Urinary bladder (tissue), 4 donors: ENCODE measurements around the gene MYBPHL. TPM values are rescaled to one million over a fixed set of nuclear protein-coding genes. Genes with fewer than 3 reads are reported as not detected.
A peak's percentile ranks its signal among the peaks of the same experiment; 100 is the strongest.
"Not testable (repeated sequence)": the region's sequence is repeated elsewhere in the genome, so short reads cannot be mapped to it uniquely, and the experiment has no call there.

Experiments used
- DNase-seq: peaks from one replicate; pipeline ENCODE4 v3.0.0-alpha.2; 2015; ENCODE audit errors: extremely low spot score
- H3K27ac ChIP-seq: one replicate; pipeline ENCODE4 v1.5.1; 2013; ENCODE audit warnings: low read depth, mild to moderate bottlenecking, moderate library complexity
- H3K36me3 ChIP-seq: one replicate; pipeline ENCODE4 v1.6.1; 2013; ENCODE audit warnings: mild to moderate bottlenecking, moderate library complexity; ENCODE audit not compliant: insufficient read depth
- H3K4me1 ChIP-seq: one replicate; pipeline ENCODE4 v1.6.1; 2013; ENCODE audit warnings: mild to moderate bottlenecking, moderate library complexity; ENCODE audit not compliant: insufficient read depth
- H3K4me3 ChIP-seq: one replicate; pipeline ENCODE4 v1.5.1; 2013; ENCODE audit warnings: low read depth, low read length
- WGBS: extraction: QIAGEN DNeasy Blood & Tissue Kit; methylation state at CpG from one replicate; pipeline ENCODE4 v1.1.7; 2013; 5-methylcytosine and 5-hydroxymethylcytosine counted together
- polyA plus RNA-seq: library from polyadenylated mRNA; stranded (reverse); fragments of 200-250 nt; gene quantifications from one replicate; pipeline ENCODE4 v1.2.3, GENCODE V29; 2013
- total RNA-seq: library from RNA; depleted of rRNA; stranded (reverse); fragments of >200 nt; gene quantifications from one replicate; pipeline ENCODE4 v1.2.3, GENCODE V29; 2014
- donor health status: healthy with polysubstance abuse.
- donor health status: healthy.

MYBPHL gene
- total and polyA plus RNA-seq, 2 donors: 0.22 TPM; not detected in 1

DNA sequence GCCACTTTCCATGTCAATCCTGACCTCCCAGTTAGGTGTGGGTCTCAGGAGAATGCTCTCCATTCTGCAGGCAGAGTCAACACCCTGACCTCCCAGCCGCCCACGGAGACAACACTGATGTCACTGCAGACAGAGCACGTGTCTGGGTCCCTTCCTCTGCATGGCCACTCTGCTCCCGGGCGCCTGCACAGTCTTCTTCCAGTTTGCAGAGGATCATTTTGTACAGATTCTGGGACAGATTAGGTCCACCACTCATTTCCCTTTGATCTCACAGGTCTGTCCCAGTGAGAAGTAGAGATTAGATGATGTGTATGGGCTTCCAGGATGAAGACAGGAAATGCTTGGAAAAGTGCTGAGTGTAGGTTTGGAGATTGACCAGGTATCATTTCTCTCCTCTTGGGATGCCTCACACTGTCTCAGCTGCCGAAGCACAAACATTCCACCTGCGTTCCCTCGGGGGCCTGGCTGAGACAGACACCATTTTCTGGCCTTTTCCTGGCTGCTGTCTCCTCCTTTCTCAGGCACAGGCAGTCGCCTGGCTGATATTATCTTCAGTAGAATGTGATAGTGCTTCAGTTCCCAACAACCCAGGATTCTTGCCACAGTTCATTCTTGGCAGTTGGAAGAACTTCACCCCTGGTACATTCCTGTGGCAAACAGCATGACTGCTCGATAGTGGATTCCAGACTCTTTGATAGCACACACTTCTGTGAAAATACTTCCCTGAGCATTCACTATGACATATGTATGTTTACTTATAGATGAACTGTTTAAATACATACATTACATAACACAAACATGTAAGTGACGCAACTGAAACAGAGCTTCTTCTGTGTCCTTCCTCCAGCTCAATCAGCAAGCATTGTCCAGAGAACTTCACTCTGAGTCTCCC, 7.9 kb downstream of the MYBPHL start:
- WGBS: 36% methylated on average over 11 of the region's 11 CpGs
- DNase-seq: no peak
- Histone ChIP-seq H3K27ac (no peak overlapping the region), H3K4me3 (no peak overlapping the region), H3K36me3 (no peaks in the 10 kb centered on the region), H3K4me1 (no peaks in the 10 kb centered on the region)

DNA sequence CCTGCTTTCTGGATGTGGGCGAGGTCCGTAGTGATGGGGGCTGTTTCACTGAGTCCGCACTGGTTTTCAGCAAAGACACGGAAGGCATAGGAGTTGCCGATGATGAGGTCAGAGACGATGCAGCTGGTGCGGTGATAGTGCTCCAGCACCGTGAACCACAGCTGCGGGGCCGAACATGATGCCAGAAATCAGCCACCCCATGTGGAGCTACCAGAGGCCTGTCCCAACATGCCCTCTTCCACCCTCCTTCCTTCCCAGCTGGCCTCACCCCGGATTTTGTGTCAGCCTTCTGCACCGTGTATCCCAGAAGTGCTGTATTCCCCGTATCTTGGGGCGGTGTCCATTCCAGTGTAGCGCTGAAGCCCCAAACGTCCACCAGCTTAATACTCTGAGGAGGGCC, 10.0 kb downstream of the MYBPHL start:
- 90% methylated on average over 16 of the region's 16 CpGs for WGBS
- Histone ChIP-seq H3K27ac (no peak overlapping the region), H3K4me1 (no peaks in the 10 kb centered on the region), H3K36me3 (no peaks in the 10 kb centered on the region), H3K4me3 (no peak overlapping the region)
- DNase-seq: no peak

DNA sequence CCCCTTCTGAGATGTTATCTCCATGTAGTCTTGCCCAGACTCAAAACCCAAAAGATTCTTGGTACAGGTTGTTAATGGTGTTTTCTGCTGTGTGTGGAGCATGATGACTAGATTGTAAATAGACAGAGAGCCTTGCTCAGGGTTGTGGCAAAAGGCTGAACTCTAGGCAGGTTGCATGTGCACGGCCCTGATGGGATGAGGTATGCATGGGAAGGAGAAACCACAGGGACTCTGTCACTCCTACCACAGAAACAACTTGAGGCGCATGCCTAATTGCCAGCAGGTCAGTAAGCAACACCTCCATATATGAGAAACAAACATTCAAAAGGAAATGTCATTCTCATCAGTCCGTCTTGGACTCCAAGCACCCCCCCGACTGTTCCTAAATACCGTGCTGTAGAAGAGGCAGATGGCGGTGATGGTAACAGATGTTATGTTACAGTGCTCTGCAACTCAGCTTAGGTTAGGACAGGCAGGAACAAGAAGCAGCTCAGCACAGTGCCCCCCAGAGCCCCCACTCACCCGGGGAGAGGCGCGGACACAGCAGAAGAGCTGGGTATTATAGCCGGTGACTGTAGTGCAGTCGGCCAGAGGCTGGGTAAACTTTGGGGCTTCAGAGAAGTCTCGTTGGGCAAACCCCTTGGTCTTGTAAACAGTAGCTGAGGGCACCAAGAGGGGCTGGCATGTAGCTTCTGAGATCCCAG, 10.9 kb downstream of the MYBPHL start:
- 84% methylated on average over 12 of the region's 12 CpGs for WGBS
- no peaks in the 10 kb centered on the region for H3K36me3 ChIP-seq
- no peaks in the 10 kb centered on the region for H3K4me1 ChIP-seq
- no peak overlapping the region for H3K27ac ChIP-seq
- DNase-seq: no peak
- no peak overlapping the region for H3K4me3 ChIP-seq

DNA sequence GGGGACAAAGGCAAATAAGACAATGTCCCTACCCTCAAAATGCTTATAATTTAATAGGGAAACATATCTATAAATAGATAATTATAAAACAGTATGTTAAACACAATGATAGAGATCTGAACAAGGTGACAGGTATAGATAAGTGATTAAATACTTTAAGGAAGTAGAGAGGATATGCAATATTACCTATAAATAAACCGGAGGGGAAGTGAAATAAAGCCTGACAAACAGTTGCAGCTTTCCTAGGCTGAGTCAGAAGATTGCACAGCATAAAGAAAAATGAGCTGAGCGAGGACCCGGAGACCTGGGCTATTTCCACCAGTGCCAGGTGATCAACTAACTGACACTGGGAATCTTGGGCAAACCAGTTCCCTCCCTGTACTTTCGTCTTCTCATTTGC, 12.3 kb downstream of the MYBPHL start:
- WGBS: 69% methylated on average over 4 of the region's 4 CpGs
- H3K4me3 ChIP-seq: no peak overlapping the region
- H3K4me1 ChIP-seq: no peaks in the 10 kb centered on the region
- DNase-seq: no peak
- no peaks in the 10 kb centered on the region for H3K36me3 ChIP-seq
- H3K27ac ChIP-seq: no peak overlapping the region

DNA sequence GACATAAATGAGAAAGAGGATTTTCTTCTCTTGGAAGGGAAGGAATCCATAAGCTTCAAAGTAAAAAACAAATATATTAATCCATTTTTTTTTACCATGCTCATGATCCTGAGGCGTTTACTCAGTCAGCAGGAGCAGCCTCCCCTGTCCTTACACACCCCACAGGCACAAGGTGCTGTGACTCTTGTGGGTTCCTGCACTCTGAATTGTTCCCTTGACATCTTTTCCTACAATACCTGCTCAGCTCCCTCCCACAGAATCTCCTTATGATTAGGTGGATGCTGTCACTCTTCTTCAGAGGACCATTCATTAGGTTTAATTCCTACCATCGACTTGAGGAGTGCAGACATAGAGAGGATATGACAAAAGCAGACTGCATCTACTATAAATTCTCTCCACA, 13.8 kb downstream of the MYBPHL start:
- no peak overlapping the region for H3K27ac ChIP-seq
- H3K4me3 ChIP-seq: no peak overlapping the region
- no peak for DNase-seq
- WGBS: 74% methylated on average over 2 of the region's 2 CpGs
- H3K36me3 ChIP-seq: no peaks in the 10 kb centered on the region
- H3K4me1 ChIP-seq: no peaks in the 10 kb centered on the region

DNA sequence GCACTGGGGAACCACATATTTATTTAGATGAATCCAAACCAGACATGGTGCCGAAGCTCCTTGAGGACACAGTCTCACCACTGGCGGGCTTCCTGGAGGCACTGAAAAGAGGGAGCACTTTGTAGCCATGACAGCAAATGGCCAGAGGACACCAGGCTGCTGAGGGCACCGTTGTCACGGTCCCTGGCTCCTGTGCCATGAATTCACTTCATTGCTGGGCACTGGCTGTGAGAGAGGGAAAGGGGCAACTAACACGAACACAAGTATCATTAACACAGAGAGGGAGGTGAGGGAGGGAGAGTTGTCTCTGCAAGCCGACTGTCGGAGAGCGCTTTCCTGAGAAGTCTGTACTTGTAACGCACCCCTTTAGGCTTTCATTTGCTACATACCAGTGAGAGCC, 14.4 kb downstream of the MYBPHL start:
- no peak overlapping the region for H3K4me3 ChIP-seq
- no peak overlapping the region for H3K27ac ChIP-seq
- H3K36me3 ChIP-seq: no peaks in the 10 kb centered on the region
- 72% methylated on average over 9 of the region's 9 CpGs for WGBS
- H3K4me1 ChIP-seq: no peaks in the 10 kb centered on the region
- DNase-seq: no peak

DNA sequence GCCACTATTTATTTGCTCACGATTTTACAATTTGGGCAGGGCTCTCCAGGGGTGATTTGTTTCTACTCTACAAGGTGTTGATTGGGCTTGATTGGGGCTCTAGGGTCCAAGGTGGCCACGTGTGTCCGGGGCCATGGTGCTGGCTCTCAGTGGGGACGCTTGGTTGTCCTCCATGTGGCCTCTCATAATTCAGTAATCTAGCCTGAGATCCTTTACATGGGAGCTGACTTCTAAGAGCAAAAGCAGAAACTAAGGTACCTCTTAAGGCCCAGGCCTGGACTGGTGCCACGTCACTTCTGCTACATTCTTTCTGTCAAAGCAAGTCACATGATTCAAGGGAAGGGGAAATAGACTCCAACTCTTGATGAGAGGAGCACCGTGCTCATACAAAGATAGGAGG, 15.8 kb downstream of the MYBPHL start:
- 65% methylated on average over 6 of the region's 6 CpGs for WGBS
- Histone ChIP-seq H3K27ac (no peak overlapping the region), H3K4me3 (no peak overlapping the region), H3K36me3 (no peaks in the 10 kb centered on the region), H3K4me1 (no peaks in the 10 kb centered on the region)
- no peak for DNase-seq

DNA sequence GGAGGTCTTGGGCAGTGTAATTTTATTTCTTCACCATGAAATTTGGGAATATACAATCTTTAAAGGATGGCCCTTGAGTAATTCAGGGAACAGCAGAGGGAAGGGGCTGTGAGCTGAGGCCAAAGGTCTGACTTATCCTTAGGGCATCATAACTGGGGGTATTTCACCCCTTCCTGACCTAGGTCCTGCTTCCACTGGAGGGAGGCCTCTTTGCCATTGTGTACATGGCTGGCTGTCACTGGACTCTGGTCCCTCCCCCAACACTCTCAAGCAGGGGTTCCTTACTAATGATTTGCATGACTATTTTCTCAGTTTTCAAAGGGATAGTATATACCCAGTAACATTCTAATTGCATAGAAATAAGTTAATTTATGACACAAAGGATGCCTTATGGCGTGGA, 16.7 kb downstream of the MYBPHL start:
- no peaks in the 10 kb centered on the region for H3K4me1 ChIP-seq
- H3K27ac ChIP-seq: no peak overlapping the region
- no peaks in the 10 kb centered on the region for H3K36me3 ChIP-seq
- H3K4me3 ChIP-seq: no peak overlapping the region
- WGBS: 95% methylated on average over 1 of the region's 1 CpG
- no peak for DNase-seq

DNA sequence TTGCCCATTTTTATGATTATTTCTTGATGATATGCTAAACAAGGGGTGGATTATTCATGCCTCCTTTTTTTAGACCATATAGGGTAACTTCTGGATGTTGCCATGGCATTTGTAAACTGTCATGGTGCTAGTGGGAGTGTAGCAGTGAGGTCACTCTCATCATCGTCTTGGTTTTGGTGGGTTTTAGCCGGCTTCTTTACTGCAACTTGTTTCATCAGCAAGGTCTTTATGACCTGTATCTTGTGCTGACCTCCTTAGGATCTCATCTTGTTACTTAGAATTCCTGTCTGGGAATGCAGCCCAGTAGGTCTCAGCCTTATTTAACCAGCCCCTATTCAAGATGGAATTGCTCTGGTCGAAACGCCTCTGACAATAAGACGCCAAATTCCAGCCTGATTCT, 20.0 kb downstream of the MYBPHL start:
- not testable (repeated sequence) for H3K4me3 ChIP-seq, DNase-seq, H3K27ac ChIP-seq, H3K36me3 ChIP-seq, H3K4me1 ChIP-seq
- WGBS: 79% methylated on average over 5 of the region's 5 CpGs

DNA sequence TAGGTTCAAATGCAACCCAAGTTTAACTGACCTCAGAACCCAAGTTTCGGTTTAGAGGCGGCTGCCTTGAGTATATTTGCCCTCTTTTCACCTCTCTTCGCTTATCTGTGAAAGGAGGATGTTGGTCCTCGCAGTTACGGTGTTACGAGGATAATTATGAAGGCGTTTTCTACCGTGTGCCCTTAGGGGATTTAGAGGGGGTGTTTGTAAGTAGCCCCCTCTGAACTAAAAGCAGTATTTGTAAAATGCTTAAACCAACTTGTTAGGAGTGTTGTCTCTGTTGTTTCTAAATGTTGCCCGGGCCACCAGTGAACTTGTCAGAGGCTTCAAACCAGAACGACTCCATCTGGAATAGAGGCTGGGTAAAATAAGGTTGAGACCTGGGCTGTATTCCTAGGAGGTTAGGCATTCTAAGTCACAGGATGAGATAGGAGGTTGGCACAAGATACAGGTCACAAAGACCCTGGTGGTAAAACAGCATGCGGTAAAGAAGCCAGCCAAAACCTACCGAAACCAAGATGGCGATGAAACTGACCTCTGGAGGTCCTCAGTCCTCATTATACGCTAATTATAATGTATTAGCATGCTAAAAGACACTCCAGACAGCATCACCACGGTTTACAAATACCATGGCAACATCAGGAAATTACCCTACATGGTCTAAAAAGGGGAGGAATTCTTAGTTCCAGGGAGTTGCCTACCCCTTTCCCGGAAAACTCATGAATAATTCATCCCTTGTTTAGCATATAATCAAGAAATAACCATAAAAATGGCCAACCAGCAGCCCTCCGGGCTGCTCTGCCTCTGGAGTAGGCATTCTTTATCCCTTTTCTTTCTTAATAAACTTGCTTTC, 22.8 kb downstream of the MYBPHL start:
- no peak for DNase-seq
- WGBS: 44% methylated on average over 17 of the region's 17 CpGs
- Histone ChIP-seq H3K36me3 (no peaks in the 10 kb centered on the region), H3K27ac (peak overlapping the region; percentile 74), H3K4me1 (no peaks in the 10 kb centered on the region), H3K4me3 (peak overlapping the region; percentile 57)

DNA sequence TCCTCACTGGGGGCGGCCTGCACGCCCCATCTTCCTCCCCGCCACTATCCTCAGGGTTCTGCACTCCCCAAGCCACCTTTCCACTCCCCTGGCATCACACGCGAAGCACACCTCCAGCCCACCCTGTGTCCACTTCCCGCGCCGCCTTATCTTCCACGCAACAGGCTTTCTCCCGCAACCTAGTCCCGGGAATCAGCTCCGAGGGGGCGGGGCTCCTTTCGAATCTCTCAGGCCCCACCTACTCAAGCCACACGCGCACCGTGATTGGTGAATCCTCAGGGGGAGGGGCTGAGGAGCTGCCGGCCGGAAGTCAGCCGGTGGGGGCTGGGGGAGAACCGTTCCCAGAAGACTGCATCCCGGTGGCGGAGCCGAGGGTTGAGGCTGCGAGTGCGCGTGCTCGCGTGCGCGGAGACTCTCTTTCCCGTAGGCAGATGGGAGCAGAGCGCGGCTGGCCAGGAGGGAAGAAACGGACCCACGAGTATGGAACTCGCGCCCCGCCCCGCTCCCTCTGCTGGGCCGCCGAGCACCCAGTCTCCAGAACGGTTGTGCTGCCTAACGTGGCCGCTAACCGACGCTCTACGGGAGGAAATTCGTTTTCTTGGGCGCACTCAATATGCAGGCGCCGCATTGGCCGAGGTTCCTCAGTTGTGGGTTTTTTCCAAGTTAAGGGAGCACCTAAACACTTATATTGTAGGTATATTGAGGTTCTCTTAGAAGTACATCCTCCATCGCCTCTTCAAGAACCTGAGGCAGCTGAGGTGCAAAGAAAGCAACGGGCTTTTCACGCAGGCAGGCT, 23.7 kb downstream of the MYBPHL start, which contains the start of gene PSRC1:
Gene PSRC1, minus strand, starts transcription at position 194 of the 796 bp plus-strand sequence.
- Histone ChIP-seq H3K36me3 (no peaks in the 10 kb centered on the region), H3K4me3 (peak within 1 kb of the TSS; percentile 57), H3K4me1 (no peaks in the 10 kb centered on the region), H3K27ac (peak within 1 kb of the TSS; percentile 74)
- peak; percentile 91 for DNase-seq
- under 1% methylated on average over 56 of the region's 56 CpGs for WGBS

DNA sequence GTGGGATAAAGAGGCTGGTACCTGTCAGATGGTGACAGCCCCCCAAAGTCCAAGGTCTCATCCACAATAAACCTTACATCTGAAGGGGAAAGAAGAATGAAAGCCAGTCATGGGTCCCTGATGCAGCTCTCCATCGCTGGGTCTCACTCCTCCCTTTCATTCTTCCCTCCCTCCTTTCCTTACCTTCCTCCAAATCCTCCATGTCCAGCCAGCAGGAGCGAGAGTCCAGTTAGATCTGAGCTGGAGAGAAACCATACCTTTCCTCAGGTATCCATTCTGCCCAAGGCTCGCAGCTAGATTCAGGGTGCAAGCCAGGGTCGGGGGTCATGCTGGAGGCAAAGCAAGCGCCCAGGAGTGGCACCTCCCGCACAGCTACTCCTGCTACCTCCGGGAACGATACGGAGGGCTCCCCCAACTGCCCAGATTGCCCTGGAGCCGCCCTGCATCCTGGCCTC, 24.3 kb downstream of the MYBPHL start:
- Histone ChIP-seq H3K27ac (no peak overlapping the region), H3K4me1 (no peaks in the 10 kb centered on the region)
- 7% methylated on average over 10 of the region's 10 CpGs for WGBS

More for the DNA sequence above, 24.3 kb downstream of the MYBPHL start:
- Histone ChIP-seq H3K36me3 (no peaks in the 10 kb centered on the region), H3K4me3 (peak overlapping the region; percentile 52)
- DNase-seq: no peak
